Mesodermal cell (in vitro differentiated cells): ENCODE measurements around the gene CCER1.

Source experiments
- H3K27ac ChIP-seq: 2 replicates; pipeline ENCODE4 v1.7.0; 2013; ENCODE audit warnings: mild to moderate bottlenecking, low read depth, low read length, moderate library complexity; ENCODE audit not compliant: severe bottlenecking
- H3K36me3 ChIP-seq: 2 replicates; pipeline ENCODE4 v1.7.1; 2013; ENCODE audit warnings: mild to moderate bottlenecking, low read length, moderate library complexity; ENCODE audit not compliant: control insufficient read depth, insufficient read depth
- H3K4me1 ChIP-seq: one replicate; pipeline ENCODE4 v1.7.1; 2013; ENCODE audit warnings: mild to moderate bottlenecking, low read length; ENCODE audit not compliant: insufficient read depth, control insufficient read depth, poor library complexity, severe bottlenecking
- H3K4me3 ChIP-seq: 2 replicates; pipeline ENCODE4 v1.7.0; 2013; ENCODE audit warnings: low read length, control low read depth, mild to moderate bottlenecking; ENCODE audit not compliant: insufficient read depth, poor library complexity, severe bottlenecking; ENCODE audit errors: extremely low read depth
- H3K9me3 ChIP-seq: 2 replicates; pipeline ENCODE4 v1.7.1; 2013; ENCODE audit warnings: mild to moderate bottlenecking, low read length, moderate library complexity; ENCODE audit not compliant: control insufficient read depth
- WGBS, 2 experiments: methylation state at CpG; one replicate each; pipeline ENCODE4 v1.1.5; 2013; ENCODE audit warnings: missing lambda C conversion rate in 2 of 2; ENCODE audit not compliant: insufficient coverage in 2 of 2; 5-methylcytosine and 5-hydroxymethylcytosine counted together

The CCER1 gene

DNA sequence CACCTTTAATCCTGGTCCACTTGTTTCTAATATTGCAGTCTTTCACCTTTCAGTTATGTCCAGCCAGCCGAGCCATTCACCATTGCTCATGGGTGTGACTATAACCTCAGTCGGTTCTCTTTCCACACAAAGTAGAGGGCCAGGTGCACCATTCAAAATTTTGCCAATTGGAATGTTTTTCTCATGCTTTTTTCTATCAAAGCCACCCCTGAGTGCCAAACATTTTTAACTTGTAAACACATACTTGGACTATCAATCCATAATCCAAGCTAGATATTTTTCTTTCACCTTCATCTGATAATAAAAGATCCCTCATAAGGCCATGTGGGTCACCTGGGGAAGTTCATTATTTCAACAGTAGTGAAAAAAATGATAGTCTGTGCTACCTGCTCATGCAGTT, 52.4 kb downstream of the CCER1 start:
- Histone ChIP-seq H3K36me3 (no peaks in the 10 kb centered on the region), H3K9me3 (no peaks in the 10 kb centered on the region), H3K4me3 (no peak overlapping the region), H3K4me1 (no peaks in the 10 kb centered on the region), H3K27ac (no peak overlapping the region)
- 74 to 78% methylated on average over 2 of the region's 2 CpGs for WGBS, 2 experiments
